GM12873 (cell line): ENCODE data around the gene ACYP2.

Source experiments
- TF ChIP-seq, protein P1 (sequence below): IDR thresholded peaks from 2 replicates; pipeline ENCODE4 v1.5.1; 2012; ENCODE audit warnings: low read depth, mild to moderate bottlenecking, moderate library complexity, low read length, control low read depth; ENCODE audit not compliant: insufficient read depth; ENCODE audit errors: missing control alignments

The ACYP2 gene

DNA sequence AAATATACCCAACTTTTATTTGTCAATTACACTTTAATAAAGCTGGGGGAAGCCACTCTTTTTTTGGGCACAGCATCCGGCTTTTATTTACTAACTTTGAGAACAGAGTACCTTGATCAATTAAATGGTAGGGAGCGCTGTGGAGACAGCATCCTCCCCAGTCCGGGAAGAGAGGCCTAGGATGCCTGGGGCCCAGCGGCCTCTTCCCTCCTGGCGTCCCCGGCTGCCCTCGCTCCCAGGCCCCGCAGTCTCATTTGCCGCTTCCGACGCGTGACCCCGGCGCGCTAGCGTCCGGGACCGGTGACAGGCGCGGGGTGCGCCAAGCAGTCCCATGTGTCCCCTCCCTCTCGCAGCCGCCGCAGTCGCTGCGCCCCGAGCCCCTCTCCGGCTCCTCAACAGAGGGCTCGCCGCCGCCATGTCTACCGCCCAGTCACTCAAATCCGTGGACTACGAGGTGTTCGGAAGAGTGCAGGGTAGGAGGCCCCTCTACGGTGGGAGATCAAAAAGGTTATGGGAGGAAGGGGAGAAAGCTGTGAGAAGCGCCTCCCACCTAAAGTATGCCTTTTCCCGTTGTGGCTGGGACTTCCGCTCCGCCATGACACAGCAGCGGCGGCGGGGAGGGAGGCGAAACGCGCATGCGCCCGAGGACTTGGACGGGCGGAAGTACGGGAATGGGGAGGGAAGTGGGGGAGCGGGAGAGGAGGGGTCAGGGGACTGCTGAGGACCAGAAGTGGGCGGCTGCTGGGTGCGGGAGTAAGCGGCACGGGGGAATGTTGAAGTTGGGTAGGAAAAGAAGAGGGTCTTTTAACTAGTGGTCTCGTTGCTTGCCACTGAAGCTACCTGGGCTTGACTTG is at the start of gene ACYP2:
ACYP2 (plus strand) TSS at position 332 of the 854 bp plus-strand sequence.
- TF ChIP-seq, protein P1, sequence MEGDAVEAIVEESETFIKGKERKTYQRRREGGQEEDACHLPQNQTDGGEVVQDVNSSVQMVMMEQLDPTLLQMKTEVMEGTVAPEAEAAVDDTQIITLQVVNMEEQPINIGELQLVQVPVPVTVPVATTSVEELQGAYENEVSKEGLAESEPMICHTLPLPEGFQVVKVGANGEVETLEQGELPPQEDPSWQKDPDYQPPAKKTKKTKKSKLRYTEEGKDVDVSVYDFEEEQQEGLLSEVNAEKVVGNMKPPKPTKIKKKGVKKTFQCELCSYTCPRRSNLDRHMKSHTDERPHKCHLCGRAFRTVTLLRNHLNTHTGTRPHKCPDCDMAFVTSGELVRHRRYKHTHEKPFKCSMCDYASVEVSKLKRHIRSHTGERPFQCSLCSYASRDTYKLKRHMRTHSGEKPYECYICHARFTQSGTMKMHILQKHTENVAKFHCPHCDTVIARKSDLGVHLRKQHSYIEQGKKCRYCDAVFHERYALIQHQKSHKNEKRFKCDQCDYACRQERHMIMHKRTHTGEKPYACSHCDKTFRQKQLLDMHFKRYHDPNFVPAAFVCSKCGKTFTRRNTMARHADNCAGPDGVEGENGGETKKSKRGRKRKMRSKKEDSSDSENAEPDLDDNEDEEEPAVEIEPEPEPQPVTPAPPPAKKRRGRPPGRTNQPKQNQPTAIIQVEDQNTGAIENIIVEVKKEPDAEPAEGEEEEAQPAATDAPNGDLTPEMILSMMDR: peak; percentile 19

GRCh38 chr2:54065891-54066290 is 49.5 kb upstream of the ACYP2 start:
- TF ChIP-seq, protein P1: no peak

- TF ChIP-seq, protein P1: no peak
These were observed 47.5 kb upstream of the ACYP2 start for GRCh38 chr2:54067851-54068375.

GRCh38 chr2:54073796-54074195 is 41.6 kb upstream of the ACYP2 start:
- TF ChIP-seq, protein P1: no peak

DNA sequence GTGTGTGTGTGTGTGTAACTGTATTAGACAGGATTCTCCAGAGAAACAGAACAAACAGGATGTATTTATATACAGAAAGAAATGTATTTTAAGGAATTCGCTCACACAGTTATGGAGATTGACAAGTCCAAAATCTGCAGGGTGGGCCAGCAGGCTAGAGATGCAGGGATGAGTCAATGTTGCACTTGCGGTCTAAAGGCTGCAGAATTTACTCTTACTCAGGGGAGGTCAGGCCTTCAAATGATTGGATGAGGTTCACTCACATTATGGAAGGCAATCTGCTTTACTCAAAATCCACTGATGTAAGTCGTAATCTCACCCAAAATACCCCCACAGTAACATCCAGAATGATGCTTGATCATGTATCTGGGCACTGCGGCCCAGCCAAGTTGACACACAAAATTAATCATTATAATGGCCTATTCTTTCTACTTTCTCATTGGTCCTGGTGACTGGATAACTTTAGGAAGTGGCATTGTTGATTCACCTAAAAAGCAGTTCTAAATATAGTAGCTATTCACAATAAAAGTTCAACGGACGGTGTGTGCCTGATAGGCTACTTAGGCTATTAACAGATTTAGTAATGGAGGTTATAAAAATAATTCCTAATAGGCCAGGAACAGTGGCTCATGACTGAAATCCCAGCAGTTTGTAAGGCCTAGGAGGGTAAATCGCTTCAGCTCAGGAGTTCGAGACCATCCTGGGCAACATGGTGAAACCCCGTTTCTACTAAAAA is 40.6 kb upstream of the ACYP2 start:
- TF ChIP-seq, protein P1: no peak

DNA sequence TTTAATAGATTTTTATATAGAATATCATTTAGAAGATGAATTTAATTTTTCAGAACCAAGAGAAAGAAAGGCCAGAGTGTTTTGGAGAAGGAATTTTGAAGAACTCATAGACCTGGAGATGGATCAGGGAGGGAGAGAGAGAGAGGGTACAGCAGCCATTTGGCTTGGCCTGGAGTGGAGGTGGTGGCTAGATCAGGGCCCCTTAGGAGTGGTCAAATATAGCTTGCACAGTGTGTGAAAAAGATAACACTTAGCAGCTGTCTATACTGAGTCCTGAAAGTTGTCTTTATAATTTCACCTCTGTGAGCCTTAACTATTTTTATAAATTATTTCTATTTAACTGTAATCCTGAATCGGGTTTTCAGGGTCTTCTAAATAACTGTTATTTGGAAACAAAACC is 38.8 kb upstream of the ACYP2 start:
- TF ChIP-seq, protein P1: no peak

- TF ChIP-seq, protein P1: no peak
These were observed 38.1 kb upstream of the ACYP2 start for GRCh38 chr2:54077088-54077900.
